Right renal cortex interstitium (tissue), 3 donors: ENCODE results near the gene NFXL1. TPM values are rescaled to one million over a fixed set of nuclear protein-coding genes. Genes with fewer than 3 reads are reported as not detected.

Experiments
- DNase-seq, 3 donors: peaks; one replicate each; pipeline ENCODE4 v3.0.0-alpha.2; 2013; ENCODE audit warnings: low read depth in 3 of 3, low spot score in 2 of 3
- polyA plus RNA-seq, 3 donors: library from polyadenylated mRNA; unstranded; fragments of 120-200 nt; gene quantifications; one replicate each; pipeline ENCODE4 v1.2.1, GENCODE V29; 2013; ENCODE audit not compliant: insufficient read length in 3 of 3

NFXL1 gene
- polyA plus RNA-seq, 3 donors = 24.0 to 29.2 (median 24.5) TPM

DNA sequence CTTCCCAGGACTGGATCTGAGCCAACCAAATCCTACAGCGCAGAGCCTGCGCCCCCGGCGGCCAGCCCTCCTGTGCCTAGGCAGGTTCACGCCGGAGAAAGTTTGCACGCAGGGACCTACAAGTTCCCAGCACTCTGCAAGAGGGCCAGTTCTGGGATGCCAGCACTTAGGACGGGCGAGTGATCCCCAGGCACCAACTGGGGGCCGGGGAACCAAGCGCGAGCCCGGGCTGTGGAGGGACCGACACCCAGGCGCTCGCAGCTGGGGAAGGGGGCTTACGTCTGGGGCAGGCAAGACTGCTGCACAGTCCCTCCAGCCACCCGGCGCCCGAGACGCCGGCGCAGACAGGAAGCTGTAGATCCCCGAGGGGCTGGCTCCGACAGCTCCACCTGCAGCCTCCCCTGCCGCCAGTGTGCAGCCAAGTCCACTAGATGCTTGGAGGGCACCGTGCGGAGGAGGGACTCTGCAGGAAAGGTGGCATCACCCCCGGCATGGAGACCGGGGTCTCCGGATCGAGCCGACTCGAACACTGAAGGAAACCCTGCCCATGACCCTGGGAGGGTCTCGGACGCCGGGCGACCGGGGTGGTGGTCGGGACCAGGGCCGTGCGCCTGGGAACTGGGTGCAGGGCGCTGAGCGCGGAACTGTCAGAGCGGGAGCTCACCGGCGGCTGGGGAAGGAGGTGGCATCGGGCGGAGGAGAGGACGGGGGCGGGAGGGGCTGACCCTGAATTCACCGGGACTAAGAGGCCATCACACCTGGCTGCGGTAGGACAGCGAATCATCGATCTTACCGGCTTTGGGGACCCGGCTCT lies 77.1 kb downstream of the NFXL1 start:
- no peak for DNase-seq

- DNase-seq = peak in 1 of 3 donors; percentile 57
These were observed 77.7 kb downstream of the NFXL1 start for GRCh38 chr4:47836641-47837093.

- no peak for DNase-seq
These were observed 78.9 kb downstream of the NFXL1 start for GRCh38 chr4:47835494-47835893.

DNA sequence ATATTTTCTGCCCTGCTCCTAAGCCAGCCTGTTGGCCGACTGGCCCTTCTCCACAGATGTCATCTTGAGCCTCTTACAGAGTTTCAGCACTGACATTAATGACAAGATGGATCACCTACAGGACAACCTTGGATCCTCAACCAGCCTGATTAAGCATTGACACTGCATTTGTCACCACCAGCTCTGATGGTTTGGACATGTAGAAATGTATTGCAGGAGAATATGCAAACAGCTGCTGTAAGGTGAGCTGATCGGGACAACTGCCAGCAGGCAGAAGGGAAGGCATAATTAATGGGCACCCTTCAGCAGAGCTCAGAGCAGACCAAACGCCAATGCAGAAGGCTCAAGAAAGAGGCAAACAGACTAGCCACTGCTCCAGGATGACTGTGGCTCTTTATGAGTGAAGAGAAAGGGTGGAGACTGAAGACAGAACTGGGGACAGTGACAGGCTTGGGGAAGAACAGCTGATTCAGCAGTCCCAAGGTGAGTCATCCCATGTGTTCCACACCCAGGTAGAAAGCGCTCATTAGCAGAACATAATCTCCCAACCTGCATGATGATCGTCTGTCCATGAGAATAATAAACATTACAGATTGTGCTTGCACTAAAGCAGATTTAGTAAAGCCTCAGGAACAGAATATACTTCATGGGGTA lies 83.2 kb downstream of the NFXL1 start:
- DNase-seq = no peak

DNA sequence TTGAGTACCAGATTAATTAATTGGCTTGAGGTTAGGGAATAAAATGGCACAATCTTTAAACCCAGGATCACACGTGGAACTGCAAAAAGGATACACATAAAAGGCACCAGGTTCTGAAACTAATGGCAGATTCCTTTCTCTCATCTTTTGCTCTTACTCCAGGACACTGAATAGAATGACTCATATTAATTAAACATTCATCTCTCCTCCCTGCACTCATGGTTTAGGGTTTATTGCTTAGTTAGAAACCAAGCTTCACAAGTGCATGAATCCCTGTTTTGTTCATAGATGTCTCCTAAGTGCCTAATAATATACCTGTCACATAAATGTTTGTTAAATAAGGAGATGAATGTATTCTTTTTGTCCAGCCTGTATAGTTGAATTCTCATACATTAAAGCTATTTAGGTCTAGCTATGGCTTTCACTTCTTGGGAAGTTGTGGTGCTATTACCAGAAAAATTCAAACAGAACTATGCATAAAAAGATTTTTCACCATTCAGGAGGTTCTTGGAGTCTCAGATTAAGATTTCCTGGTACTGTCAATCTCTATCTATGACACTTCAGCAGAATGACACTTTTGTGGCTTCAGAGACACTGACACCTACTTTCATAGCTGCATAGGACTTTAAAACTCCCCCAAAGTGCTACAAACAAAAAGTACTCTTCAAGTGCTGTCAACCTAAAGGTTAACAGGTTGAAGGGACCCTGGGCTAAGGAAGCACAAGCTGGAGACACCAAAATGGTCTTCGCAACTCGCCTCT lies 83.9 kb downstream of the NFXL1 start:
- DNase-seq = no peak

DNA sequence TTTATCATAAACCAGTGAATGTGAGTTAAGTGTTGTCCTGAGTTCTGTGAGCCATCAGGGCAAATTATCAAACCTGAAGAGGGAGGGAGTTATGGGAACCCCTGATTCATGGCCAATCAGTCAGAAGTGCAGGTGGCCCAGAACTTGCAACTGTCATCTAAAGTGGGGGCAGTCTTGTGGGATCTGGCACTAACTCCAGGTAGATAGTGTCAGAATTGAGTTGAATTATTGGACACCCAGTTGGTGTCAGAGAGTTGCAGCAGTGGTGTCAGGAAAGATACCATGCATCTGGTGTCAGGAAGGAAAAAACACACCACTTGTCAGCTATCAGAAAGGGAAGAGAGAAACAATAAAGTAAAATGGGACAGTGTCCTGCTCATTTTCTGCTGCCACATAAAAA lies 84.9 kb downstream of the NFXL1 start:
- no peak for DNase-seq

DNA sequence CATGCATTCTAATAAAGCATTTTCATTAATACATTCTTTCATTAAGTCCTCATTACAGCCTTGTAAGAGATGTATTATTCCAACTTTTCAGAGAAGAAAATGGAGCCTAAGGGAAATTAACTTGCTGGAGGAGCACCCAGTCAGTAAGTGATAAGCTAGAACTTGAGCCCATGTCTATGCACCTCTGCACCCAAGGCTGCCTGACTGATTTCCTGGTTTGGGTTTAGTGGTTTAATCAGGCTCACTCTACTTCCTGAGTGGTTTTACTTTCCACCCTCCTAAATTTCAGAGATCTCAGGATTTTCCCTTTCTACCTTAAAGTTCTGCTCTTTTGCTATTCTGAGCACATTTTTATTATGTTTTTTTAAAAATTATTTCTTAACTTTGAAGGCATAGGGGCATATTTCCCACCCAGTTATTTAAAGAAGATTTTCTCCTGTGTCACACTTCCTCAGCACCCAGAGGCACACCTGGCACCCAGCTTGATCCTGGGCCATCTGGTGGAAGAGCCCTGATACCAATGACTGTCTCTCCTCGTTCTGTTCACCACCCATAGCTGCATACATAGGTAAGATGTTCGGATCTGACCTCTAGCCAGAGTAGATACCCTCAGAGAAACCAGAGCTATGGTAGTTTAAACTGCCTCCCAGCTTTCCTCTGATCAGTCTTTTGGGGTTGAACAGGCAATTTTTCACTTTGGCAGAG lies 86.9 kb downstream of the NFXL1 start:
- no peak for DNase-seq

DNA sequence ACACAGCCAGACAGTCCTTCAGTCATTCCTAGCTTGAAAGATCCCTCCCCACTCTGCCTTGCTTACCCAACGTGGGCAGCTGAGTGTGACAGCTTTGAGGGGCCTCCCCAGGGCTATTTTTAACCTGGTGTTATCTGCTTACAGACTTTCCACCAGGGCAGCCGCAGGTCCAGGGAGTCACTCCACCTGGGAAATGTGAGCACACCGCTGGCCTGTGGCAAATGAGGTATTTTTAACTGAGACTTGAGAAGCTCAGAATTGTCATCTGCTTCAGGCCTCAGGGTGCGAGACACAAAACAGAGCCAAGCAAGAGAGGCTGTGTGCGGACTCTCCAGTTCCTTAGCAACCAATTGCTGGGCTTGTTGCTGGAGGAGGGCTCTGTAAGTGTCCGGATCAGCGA lies 89.5 kb downstream of the NFXL1 start:
- DNase-seq = peak in 2 of 3 donors; percentile 27 to 51

GRCh38 chr4:47819178-47819577 lies 95.2 kb downstream of the NFXL1 start:
- DNase-seq = no peak

GRCh38 chr4:47817275-47817674 lies 97.1 kb downstream of the NFXL1 start:
- no peak for DNase-seq

DNA sequence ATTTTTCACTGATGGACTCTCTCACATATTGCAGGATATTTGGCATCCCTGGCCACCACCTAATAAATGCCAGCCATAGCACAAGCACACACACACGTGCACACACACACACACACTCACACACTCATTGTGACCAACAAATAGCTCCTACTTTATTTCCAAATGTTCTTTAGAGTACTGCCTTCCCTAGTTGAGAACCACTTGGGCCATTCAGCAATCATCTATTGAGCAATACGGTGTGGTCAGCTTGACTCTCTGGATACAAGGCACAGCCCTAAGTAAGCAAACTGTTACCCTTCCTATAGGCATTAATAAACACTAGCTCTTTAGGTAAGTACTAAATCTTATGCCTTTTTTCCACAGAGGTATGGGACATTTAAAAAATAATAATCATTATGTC lies 97.6 kb downstream of the NFXL1 start:
- no peak for DNase-seq

DNA sequence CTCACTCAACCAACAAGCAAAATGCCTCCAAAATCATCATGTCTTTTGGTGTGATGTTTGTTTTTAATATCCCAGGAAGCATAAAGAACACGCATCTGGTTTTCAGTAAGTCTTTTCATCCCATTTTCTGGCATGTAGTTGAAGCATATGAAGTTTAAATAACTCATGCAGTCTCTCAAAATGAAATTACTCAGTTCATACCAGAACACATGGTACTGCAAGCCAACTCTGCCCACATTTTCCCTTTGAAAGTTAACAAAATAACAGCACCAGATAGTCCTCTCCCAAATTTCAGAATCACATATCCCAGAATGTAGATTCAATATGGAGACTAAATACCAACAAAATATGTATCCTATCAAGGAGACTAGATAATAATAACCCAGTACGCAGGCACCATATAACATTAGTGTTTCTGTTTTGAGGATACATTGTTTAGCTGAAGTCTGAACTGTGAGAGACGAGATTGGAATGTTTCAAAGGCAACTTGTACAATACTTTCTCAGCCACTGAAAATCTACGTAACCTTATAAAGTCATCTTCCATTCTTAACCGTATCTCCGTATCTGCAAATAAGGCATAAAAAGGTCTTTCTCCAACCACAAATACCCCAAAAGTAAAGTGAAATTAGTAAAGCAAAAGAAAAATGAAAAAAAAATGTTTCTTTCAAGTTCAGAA lies 99.6 kb downstream of the NFXL1 start:
- DNase-seq = no peak

DNA sequence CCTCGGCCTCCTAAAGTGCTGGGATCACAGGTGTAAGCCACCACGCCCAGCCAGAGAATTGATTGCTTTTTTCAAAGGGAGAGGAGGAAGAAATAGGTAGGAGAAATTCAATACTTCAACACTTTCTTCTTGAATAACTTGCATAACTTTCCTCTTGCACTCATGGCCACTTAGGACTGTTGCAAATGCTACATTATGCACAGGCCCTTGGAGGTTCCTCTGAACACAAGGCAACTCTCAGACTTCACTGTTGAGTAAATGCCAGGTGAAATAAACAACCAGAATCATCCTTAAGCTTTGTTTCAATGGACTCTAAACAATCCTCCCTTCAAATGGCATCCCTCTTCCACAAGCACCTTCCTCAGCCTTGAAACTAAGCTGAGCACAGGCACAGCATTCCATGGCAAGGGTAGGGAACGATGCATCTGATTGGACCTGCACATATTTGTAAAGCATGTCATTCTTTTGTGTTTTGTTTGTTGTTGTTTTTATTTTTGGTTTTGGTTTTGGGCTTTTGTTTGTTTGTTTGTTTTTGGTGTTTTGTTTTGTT lies 104.7 kb downstream of the NFXL1 start:
- no peak for DNase-seq

DNA sequence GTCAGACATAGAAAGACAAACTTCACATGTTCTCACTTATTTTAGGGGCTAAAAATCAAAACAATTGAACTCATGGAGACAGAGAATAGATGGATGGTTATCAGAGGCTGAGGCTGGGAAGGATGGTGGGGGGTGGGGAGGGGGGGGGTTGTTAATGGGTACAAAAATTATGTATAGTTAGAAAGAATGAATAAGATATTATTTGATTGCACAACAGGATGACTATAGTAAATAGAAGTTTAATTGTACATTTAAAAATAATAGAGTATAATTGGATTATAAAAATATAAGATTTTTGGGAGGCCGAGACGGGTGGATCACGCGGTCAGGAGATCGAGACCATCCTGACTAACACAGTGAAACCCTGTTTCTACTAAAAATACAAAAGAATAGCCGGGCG lies 109.8 kb downstream of the NFXL1 start:
- no peak for DNase-seq

DNA sequence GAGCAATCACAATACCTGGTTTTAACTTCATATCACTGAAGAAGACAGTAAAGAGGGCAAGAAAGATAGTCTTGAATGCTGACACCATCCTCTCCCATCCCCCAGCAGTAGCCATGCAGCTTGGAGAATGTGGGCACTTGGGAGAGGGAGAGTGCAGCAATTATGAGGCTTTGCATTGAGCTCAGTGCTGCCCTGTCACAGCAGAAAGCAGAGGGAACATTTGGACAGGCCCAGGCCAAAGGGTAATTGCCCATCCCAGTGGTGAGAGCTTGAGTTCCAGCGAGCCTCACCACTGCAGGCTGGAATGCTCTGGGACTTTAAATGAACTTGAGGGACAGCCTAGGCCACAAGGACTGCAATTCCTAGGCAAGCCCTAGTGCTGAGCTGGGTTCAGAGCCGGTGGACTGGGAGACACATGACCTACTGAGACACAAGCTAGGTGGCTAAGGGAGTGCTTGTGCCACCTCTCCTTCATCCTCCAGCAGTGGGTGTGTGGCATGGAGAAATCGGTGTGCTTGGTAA lies 112.8 kb downstream of the NFXL1 start:
- no peak for DNase-seq

DNA sequence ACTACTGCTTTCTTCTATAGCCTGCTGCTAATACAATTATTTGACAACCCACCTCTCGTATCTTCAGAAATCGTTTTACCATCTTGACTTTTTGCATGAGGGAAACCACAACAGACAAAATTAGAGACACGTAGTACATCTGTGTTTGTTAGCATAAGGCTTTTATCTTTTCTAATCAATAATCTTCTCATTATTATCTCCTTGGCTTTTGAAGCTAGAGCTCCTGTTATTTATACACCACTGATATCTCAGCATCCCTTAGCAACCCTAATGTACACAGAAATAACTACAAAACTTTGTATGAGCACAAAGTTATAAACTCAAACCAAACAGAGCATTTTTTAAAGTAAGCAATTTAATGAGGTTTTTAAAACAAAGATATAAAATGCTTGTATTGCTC lies 116.2 kb downstream of the NFXL1 start:
- DNase-seq = no peak
